ENCODE results near the gene DBF4B. TPM values are rescaled to one million over a fixed set of nuclear protein-coding genes. Genes with fewer than 3 reads are reported as not detected.
"Not testable (repeated sequence)": the region's sequence is repeated elsewhere in the genome, so short reads cannot be mapped to it uniquely, and the experiment has no call there.

DBF4B gene
- total RNA-seq, 2 experiments from 2014 or later = 1.5 TPM

DNA sequence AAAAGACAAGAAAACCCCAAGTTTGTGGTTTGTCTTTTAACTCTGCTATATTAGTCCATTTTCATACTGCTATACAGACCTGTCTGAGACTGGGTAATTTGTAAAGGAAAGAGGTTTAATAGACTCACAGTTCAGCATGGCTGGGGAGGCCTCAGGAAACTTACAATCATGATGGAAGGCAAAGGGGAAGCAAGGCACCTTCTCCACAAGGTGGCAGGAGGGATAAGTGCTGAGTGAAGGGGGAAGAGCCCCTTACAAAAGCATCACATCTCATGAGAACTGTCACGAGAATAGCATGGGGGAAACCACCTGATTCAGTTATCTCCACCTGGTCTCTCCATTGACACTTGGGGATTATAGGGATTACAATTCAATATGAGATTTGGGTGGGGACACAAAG, 36.8 kb downstream of the DBF4B start:
- Histone ChIP-seq H3K27me3 (ENCODE audit: control insufficient read depth in 1 of 2, insufficient read depth in 2 of 2, low read length in 2 of 2) (no peaks in the 10 kb centered on the region), H3K4me3 (ENCODE audit: low read length) (no peak overlapping the region), H3K27ac (ENCODE audit: low read depth in 1 of 2, low read length in 2 of 2) (no peak overlapping the region), H3K9me3 (ENCODE audit: control insufficient read depth in 1 of 2, insufficient read depth in 1 of 2, low read length in 2 of 2) (no peaks in the 10 kb centered on the region), H3K36me3 (ENCODE audit: insufficient read depth, low read length) (no peaks in the 10 kb centered on the region), H3K4me1 (ENCODE audit: insufficient read depth, low read length) (no peaks in the 10 kb centered on the region)
- intact Hi-C loops (cut with DNase I, micrococcal nuclease) = no loop called here
- Mint-ChIP-seq H3K36me3 (ENCODE audit: low read depth) (peaks cover 9% of the 10 kb centered on the region), H3K4me3 (no peak overlapping the region), H3K4me1 (ENCODE audit: low read depth) (no peaks in the 10 kb centered on the region), H3K9me3 (no peaks in the 10 kb centered on the region), H3K27ac (no peak overlapping the region), H3K27me3 (no peaks in the 10 kb centered on the region)
- ChIA-PET CTCF (no interaction called here), POLR2A (no interaction called here)
- ATAC-seq (ENCODE audit: poor library complexity) (no peak), DNase-seq (no peak)
- TF ChIP-seq, protein P1, sequence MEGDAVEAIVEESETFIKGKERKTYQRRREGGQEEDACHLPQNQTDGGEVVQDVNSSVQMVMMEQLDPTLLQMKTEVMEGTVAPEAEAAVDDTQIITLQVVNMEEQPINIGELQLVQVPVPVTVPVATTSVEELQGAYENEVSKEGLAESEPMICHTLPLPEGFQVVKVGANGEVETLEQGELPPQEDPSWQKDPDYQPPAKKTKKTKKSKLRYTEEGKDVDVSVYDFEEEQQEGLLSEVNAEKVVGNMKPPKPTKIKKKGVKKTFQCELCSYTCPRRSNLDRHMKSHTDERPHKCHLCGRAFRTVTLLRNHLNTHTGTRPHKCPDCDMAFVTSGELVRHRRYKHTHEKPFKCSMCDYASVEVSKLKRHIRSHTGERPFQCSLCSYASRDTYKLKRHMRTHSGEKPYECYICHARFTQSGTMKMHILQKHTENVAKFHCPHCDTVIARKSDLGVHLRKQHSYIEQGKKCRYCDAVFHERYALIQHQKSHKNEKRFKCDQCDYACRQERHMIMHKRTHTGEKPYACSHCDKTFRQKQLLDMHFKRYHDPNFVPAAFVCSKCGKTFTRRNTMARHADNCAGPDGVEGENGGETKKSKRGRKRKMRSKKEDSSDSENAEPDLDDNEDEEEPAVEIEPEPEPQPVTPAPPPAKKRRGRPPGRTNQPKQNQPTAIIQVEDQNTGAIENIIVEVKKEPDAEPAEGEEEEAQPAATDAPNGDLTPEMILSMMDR (IDR thresholded peaks at IDR 0.05) = no peak

DNA sequence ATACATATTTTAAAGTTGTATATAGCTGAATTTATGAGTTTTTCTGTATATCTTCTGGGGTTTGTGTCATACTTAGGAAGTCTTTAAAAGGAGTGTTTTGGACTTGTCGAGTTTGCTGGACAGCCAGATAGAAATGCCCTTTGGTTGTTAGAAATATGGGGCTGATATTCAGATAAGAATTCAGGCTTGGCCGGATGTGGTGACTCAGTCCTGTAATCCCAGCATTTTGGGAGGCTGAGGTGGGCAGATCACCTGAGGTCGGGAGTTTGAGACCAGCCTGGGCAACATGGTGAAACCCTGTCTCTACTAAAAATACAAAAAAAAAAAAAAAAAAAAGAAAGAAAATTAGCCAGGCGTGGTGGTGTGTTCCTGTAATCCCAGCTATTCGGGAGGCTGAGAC, 37.3 kb downstream of the DBF4B start:
- CTCF ChIA-PET; POLR2A ChIA-PET; intact Hi-C loops (cut with DNase I, micrococcal nuclease); H3K4me3 Mint-ChIP-seq; DNase-seq; H3K4me1 Mint-ChIP-seq (ENCODE audit: low read depth); H3K27me3 ChIP-seq (ENCODE audit: control insufficient read depth in 1 of 2, insufficient read depth in 2 of 2, low read length in 2 of 2); H3K9me3 Mint-ChIP-seq; H3K27ac Mint-ChIP-seq; H3K4me3 ChIP-seq (ENCODE audit: low read length); H3K27me3 Mint-ChIP-seq; H3K4me1 ChIP-seq (ENCODE audit: insufficient read depth, low read length); H3K27ac ChIP-seq (ENCODE audit: low read depth in 1 of 2, low read length in 2 of 2); H3K36me3 ChIP-seq (ENCODE audit: insufficient read depth, low read length); ATAC-seq (ENCODE audit: poor library complexity); H3K9me3 ChIP-seq (ENCODE audit: control insufficient read depth in 1 of 2, insufficient read depth in 1 of 2, low read length in 2 of 2): not testable (repeated sequence)
- peaks cover 11% of the 10 kb centered on the region for H3K36me3 Mint-ChIP-seq (ENCODE audit: low read depth)

DNA sequence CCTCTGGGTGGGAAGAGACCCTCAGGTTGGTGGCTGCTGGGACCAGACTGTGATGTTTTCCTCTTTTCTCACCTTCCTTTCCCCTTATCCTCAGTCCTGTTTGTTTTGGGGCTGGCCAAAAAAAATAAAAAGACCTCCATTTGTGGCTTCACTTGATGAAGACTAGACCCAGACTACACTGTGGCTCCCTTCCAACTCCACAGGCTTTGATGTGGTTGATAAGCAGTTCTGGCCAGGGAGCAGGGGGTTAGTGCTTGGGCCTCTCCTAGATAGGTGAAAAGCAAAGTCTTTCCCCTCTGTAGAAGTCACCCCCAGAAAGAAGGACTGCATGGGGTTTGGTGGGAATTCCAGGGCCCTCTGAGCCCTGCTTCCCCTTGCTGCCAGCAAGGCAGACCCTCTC, 39.1 kb downstream of the DBF4B start:
- no peak overlapping the region for H3K27ac ChIP-seq (ENCODE audit: low read depth in 1 of 2, low read length in 2 of 2)
- POLR2A ChIA-PET = no interaction called here

More for the DNA sequence above, 39.1 kb downstream of the DBF4B start:
- no peak overlapping the region for H3K27ac Mint-ChIP-seq
- H3K4me3 Mint-ChIP-seq = no peak overlapping the region
- no peaks in the 10 kb centered on the region for H3K27me3 Mint-ChIP-seq
- Histone ChIP-seq H3K4me3 (ENCODE audit: low read length) (no peak overlapping the region), H3K4me1 (ENCODE audit: insufficient read depth, low read length) (no peaks in the 10 kb centered on the region), H3K36me3 (ENCODE audit: insufficient read depth, low read length) (no peaks in the 10 kb centered on the region), H3K9me3 (ENCODE audit: control insufficient read depth in 1 of 2, insufficient read depth in 1 of 2, low read length in 2 of 2) (no peaks in the 10 kb centered on the region), H3K27me3 (ENCODE audit: control insufficient read depth in 1 of 2, insufficient read depth in 2 of 2, low read length in 2 of 2) (no peaks in the 10 kb centered on the region)
- no peaks in the 10 kb centered on the region for H3K4me1 Mint-ChIP-seq (ENCODE audit: low read depth)
- DNase-seq (no peak), ATAC-seq (ENCODE audit: poor library complexity) (no peak)
- H3K36me3 Mint-ChIP-seq (ENCODE audit: low read depth) = peaks cover 14% of the 10 kb centered on the region
- intact Hi-C loops (cut with DNase I, micrococcal nuclease) = no loop called here
- TF ChIP-seq, protein P1 (IDR thresholded peaks at IDR 0.05) = no peak
- CTCF ChIA-PET = no interaction called here
- H3K9me3 Mint-ChIP-seq = no peaks in the 10 kb centered on the region
